HepG2 (cell line): Measurements from ENCODE around the gene LIM2. TPM values are rescaled to one million over a fixed set of nuclear protein-coding genes. Genes with fewer than 3 reads are reported as not detected.

Experiments
- AGO2 ChIP-seq: fragments of 200-400 bp; formaldehyde crosslinking; optimal IDR thresholded peaks from 2 replicates; pipeline ENCODE3; 2017; ENCODE audit warnings: mild to moderate bottlenecking, low read depth, low read length, moderate library complexity
- ETV6 ChIP-seq: sonication (generic); formaldehyde crosslinking; conservative IDR thresholded peaks from 2 replicates; pipeline ENCODE4 v1.4.0; 2020; ENCODE audit warnings: missing genetic modification reagents
- MLXIP ChIP-seq: sonication (generic); formaldehyde crosslinking; IDR thresholded peaks from 2 replicates; pipeline ENCODE4 v1.9.0; 2021; ENCODE audit warnings: missing genetic modification reagents, borderline replicate concordance
- MYNN ChIP-seq: sonication (generic); formaldehyde crosslinking; IDR thresholded peaks from 2 replicates; pipeline ENCODE4 v1.4.0; 2020; ENCODE audit warnings: mild to moderate bottlenecking, low read depth, missing genetic modification reagents
- PHB2 ChIP-seq: fragments of 450-650 bp; IDR thresholded peaks from 2 replicates; pipeline ENCODE4 v1.6.1; 2018; ENCODE audit not compliant: partially characterized antibody
- ZBTB33 ChIP-seq: sonication (generic); formaldehyde crosslinking; IDR thresholded peaks from 2 replicates; pipeline ENCODE4 v1.4.0; 2020; ENCODE audit warnings: missing genetic modification reagents
- ZNF256 ChIP-seq: sonication (generic); formaldehyde crosslinking; conservative IDR thresholded peaks from 2 replicates; pipeline ENCODE4 v1.4.0; 2020; ENCODE audit warnings: missing genetic modification reagents
- ZNF549 ChIP-seq: sonication (generic); formaldehyde crosslinking; IDR thresholded peaks from 2 replicates; pipeline ENCODE4 v1.5.0; 2020; ENCODE audit warnings: missing genetic modification reagents
- ZNF564 ChIP-seq: sonication (generic); formaldehyde crosslinking; IDR thresholded peaks from 2 replicates; pipeline ENCODE4 v1.8.1; 2023; ENCODE audit warnings: mild to moderate bottlenecking, missing genetic modification reagents
- ZNF850 ChIP-seq: sonication (generic); formaldehyde crosslinking; conservative IDR thresholded peaks from 2 replicates; pipeline ENCODE4 v1.9.0; 2021; ENCODE audit warnings: mild to moderate bottlenecking, missing genetic modification reagents
- ZSCAN12 ChIP-seq: sonication (generic); formaldehyde crosslinking; IDR thresholded peaks from 2 replicates; pipeline ENCODE4 v1.9.0; 2021; ENCODE audit warnings: mild to moderate bottlenecking, missing genetic modification reagents
- polyA plus RNA-seq, 8 experiments: library from polyadenylated mRNA; depleted of rRNA in 3 of 8; stranded (reverse) in 7 of 8; unstranded in 1 of 8; fragments of >200 nt; fragmentation: Illumina TruSeq in 4 of 8; extraction: Trizol in 4 of 8; gene quantifications; 2 replicates each; pipeline versions ENCODE4 v1.2.1 to v1.2.3, GENCODE V29; 2011 to 2016; ENCODE audit warnings: low read depth in 4 of 8, missing spikeins in 1 of 8, mixed read lengths in 1 of 8; ENCODE audit not compliant: insufficient read depth in 1 of 8
- total RNA-seq, 5 experiments: library from RNA; depleted of rRNA; stranded (reverse); fragments of >200 nt; fragmentation: Illumina TruSeq; extraction: Trizol; gene quantifications; 2 replicates each; pipeline ENCODE4 v1.2.3, GENCODE V29; 2016; ENCODE audit warnings: low read depth in 1 of 5
- TF ChIP-seq, protein P1 (sequence below): fragments of 450-650 bp; IDR thresholded peaks from 2 replicates; pipeline ENCODE4 v1.6.1; 2016
- TF ChIP-seq, protein P2 (sequence below): sonication (generic); formaldehyde crosslinking; IDR thresholded peaks from 2 replicates; pipeline ENCODE4 v1.5.1; 2020; ENCODE audit warnings: missing genetic modification reagents, mild to moderate bottlenecking, borderline replicate concordance
- TF ChIP-seq, protein P3 (sequence below): sonication (generic); formaldehyde crosslinking; IDR thresholded peaks from 2 replicates; pipeline ENCODE4 v1.5.0; 2020; ENCODE audit warnings: missing genetic modification reagents
- TF ChIP-seq, protein P4 (sequence below): sonication (generic); formaldehyde crosslinking; IDR thresholded peaks from 2 replicates; pipeline ENCODE4 v1.5.1; 2020; ENCODE audit warnings: mild to moderate bottlenecking, missing genetic modification reagents, borderline replicate concordance

Gene LIM2
- total and polyA plus RNA-seq, 2 of the 13 experiments (the other 11 are each of a cell fraction or from before 2014, with no cell fraction given) = 1.3 TPM; not detected in 1

DNA sequence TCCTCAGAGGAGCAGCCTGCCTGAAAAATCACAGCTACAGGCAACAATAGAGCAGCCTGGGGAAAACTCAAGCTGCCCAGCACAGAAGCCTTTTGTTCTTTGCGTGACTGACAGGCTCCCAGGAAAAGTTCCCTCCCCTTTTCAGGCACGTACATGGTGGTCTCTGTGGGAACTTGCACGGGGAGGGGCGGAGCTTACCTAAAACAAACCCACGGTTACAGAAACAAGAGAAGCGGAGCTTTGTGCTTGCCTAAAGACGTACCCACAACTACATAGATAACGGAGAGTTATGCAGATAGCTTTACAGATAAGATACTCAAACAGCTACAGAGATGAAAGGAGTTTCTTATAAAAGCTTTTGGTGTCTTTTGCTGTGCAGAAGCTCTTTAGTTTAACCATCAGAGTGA is 33.0 kb downstream of the LIM2 start (continued):
- TF ChIP-seq MLXIP (CRISPR knock-in tag) (no peak), ZNF549 (CRISPR knock-in tag) (no peak), ZNF850 (CRISPR knock-in tag) (no peak), AGO2 (no peak), ZNF256 (CRISPR knock-in tag) (no peak), ETV6 (CRISPR knock-in tag) (no peak), PHB2 (no peak), MYNN (CRISPR knock-in tag) (no peak), ZNF564 (no peak), ZBTB33 (CRISPR knock-in tag) (no peak), ZSCAN12 (no peak)
- TF ChIP-seq, protein P1, sequence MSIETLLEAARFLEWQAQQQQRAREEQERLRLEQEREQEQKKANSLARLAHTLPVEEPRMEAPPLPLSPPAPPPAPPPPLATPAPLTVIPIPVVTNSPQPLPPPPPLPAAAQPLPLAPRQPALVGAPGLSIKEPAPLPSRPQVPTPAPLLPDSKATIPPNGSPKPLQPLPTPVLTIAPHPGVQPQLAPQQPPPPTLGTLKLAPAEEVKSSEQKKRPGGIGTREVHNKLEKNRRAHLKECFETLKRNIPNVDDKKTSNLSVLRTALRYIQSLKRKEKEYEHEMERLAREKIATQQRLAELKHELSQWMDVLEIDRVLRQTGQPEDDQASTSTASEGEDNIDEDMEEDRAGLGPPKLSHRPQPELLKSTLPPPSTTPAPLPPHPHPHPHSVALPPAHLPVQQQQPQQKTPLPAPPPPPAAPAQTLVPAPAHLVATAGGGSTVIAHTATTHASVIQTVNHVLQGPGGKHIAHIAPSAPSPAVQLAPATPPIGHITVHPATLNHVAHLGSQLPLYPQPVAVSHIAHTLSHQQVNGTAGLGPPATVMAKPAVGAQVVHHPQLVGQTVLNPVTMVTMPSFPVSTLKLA = no peak
- TF ChIP-seq, protein P2, sequence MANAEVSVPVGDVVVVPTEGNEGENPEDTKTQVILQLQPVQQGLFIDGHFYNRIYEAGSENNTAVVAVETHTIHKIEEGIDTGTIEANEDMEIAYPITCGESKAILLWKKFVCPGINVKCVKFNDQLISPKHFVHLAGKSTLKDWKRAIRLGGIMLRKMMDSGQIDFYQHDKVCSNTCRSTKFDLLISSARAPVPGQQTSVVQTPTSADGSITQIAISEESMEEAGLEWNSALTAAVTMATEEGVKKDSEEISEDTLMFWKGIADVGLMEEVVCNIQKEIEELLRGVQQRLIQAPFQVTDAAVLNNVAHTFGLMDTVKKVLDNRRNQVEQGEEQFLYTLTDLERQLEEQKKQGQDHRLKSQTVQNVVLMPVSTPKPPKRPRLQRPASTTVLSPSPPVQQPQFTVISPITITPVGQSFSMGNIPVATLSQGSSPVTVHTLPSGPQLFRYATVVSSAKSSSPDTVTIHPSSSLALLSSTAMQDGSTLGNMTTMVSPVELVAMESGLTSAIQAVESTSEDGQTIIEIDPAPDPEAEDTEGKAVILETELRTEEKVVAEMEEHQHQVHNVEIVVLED (CRISPR knock-in tag) = no peak
- TF ChIP-seq, protein P3, sequence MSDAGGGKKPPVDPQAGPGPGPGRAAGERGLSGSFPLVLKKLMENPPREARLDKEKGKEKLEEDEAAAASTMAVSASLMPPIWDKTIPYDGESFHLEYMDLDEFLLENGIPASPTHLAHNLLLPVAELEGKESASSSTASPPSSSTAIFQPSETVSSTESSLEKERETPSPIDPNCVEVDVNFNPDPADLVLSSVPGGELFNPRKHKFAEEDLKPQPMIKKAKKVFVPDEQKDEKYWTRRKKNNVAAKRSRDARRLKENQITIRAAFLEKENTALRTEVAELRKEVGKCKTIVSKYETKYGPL (CRISPR knock-in tag) = no peak
- TF ChIP-seq, protein P4, sequence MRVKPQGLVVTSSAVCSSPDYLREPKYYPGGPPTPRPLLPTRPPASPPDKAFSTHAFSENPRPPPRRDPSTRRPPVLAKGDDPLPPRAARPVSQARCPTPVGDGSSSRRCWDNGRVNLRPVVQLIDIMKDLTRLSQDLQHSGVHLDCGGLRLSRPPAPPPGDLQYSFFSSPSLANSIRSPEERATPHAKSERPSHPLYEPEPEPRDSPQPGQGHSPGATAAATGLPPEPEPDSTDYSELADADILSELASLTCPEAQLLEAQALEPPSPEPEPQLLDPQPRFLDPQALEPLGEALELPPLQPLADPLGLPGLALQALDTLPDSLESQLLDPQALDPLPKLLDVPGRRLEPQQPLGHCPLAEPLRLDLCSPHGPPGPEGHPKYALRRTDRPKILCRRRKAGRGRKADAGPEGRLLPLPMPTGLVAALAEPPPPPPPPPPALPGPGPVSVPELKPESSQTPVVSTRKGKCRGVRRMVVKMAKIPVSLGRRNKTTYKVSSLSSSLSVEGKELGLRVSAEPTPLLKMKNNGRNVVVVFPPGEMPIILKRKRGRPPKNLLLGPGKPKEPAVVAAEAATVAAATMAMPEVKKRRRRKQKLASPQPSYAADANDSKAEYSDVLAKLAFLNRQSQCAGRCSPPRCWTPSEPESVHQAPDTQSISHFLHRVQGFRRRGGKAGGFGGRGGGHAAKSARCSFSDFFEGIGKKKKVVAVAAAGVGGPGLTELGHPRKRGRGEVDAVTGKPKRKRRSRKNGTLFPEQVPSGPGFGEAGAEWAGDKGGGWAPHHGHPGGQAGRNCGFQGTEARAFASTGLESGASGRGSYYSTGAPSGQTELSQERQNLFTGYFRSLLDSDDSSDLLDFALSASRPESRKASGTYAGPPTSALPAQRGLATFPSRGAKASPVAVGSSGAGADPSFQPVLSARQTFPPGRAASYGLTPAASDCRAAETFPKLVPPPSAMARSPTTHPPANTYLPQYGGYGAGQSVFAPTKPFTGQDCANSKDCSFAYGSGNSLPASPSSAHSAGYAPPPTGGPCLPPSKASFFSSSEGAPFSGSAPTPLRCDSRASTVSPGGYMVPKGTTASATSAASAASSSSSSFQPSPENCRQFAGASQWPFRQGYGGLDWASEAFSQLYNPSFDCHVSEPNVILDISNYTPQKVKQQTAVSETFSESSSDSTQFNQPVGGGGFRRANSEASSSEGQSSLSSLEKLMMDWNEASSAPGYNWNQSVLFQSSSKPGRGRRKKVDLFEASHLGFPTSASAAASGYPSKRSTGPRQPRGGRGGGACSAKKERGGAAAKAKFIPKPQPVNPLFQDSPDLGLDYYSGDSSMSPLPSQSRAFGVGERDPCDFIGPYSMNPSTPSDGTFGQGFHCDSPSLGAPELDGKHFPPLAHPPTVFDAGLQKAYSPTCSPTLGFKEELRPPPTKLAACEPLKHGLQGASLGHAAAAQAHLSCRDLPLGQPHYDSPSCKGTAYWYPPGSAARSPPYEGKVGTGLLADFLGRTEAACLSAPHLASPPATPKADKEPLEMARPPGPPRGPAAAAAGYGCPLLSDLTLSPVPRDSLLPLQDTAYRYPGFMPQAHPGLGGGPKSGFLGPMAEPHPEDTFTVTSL (CRISPR knock-in tag) = peak; percentile 79; the same call in 1 of the 2 replicates
